ENCODE measurements around the gene SPACDR.
A peak's percentile ranks its signal among the peaks of the same experiment; 100 is the strongest.

The SPACDR gene

DNA sequence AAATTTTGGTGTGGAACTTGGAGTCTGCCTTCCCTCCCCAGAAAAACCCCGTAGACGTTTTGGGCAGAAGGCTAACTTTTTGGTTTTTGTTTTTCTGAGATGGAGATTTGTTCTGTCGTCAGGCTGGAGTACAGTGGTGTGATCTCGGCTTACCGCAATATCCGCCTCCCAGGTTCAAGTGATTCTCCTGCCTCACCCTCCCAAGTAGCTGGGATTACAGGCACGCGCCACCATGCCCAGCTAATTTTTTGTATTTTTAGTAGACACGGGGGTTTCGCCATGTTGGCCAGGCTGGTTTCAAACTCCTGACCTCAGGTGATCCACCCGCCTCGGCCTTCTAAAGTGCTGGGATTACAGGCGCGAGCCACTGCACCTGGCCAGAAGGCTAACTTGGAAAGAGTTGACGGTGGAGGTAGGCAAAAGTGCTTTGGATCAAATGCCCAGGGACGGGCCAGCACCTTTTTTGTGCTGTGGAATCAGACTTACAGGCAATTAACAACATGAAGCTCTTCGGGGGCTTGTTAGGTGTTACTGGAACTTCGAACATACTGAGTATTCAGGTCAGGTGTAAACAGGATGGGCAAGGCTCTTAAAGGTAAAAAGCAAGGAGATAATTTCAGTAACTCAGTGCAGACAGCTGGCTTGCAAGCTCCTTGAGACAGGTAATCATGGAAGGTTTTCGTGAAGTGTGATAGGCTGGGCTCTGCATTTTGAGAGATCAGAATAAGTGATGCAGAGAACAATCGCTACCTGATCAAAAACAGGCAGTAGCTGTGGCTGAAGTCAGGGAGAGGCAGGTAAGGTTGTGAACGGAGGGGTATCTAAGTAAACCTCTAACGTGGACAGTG, 29.5 kb downstream of the SPACDR start:
- no peak for DNase-seq (ENCODE audit: low spot score)

DNA sequence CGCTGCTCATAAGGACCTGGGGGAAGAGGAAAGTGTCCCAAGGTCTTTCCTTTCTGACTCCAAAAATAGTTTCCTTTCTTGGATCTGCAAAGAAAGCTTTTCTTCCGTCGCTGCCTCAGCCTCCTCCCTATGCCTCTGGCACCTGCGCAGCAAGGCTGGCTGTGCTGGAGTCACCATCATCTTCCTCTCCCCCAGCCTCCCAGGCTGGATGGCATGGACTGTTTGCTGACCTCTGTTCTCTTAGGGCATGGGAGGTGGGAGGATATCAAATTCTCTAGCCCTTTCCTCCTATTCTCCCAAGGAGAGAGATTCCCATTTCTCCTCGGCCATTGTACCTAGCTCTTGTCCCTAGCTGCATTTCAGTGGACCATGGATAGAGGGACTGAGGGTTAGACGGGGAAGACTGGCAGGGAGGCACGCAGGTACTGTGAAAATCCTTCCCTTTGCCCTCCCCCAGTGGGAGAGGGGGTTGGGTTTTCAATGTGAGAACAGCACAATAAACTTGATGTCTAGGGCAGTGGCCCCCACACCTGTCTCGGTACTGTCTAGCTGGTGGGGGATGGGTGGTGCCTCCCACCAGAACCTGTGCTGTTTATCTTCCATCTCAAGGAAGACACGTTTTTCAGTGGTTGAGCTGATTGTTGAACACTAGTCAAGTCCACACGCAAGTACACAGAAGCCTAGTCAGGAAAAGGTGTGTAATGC, 30.3 kb downstream of the SPACDR start:
- DNase-seq (ENCODE audit: low spot score): no peak

DNA sequence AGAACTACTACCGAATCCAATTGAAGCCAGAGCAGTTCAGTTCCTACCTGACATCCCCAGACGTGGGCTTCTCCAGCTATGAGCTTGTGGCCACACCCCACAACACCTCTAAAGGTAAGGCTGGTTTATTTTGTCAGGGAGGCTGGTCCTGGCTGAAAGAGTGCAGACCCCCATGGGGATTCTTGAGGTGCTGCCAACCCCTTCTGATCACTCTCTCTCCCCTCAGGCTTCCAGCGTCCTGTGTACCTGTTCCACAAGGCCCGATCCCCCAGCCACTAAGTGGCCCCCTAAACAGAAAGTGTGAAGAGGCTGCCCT, 30.8 kb downstream of the SPACDR start:
- no peak for DNase-seq (ENCODE audit: low spot score)

DNA sequence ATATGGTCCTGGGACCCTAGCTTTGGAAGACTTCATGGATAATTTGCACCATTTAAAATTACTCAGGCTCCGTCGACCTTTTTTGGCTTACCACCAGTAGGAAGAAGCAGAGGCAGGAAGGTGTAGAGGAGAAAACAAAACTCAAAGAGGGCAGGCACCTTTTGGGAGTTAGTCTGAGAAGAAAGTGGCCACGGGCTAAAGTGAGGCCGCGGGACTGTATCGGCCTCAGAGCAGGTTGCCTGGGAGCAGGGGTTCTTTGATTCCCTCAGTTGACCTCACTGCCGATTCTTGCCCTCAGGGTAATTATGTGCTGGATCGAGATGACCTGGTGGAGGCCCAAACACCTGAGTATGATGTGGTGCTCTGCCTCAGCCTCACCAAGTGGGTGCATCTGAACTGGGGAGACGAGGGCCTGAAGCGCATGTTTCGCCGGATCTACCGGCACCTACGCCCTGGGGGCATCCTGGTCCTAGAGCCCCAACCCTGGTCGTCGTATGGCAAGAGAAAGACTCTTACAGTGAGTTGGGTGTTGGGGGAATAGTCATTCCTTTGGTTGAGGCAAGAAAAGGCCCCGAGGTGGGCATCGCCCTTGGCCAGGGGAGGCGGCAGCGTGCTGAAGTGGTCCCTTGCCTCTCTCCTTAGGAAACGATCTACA, 31.3 kb downstream of the SPACDR start:
- DNase-seq (ENCODE audit: low spot score): no peak

DNA sequence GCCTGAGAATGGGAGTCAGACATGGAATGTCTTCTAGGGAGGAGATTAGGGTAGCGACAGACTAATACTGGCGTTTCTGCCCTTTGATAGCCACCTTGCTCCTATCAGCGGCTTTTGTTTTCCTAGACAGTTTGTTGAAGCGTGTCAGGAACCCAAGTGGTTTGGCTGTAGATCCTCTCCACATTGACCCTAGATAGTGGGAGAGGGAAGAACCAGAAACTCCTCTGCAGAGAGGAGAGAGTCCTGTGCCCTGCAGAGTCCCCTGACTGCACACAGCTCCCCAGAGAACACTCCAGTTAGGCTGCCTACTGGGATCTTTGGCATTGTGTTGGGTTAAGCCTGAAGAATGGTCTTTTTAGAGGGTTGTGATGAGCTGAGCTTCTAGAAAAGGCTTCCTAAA, 32.0 kb downstream of the SPACDR start:
- no peak for DNase-seq (ENCODE audit: low spot score)

DNA sequence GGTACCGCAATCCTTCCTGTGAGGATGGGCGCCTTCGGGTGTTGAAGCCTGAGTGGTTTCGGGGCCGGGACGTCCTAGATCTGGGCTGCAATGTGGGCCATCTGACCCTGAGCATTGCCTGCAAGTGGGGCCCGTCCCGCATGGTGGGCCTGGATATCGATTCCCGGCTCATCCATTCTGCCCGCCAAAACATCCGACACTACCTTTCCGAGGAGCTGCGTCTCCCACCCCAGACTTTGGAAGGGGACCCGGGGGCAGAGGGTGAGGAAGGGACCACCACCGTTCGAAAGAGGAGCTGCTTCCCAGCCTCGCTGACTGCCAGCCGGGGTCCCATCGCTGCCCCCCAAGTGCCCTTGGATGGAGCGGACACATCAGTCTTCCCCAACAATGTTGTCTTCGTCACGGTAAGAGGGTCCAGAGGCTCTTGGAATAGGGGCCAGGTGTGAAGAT, 32.7 kb downstream of the SPACDR start:
- DNase-seq (ENCODE audit: low spot score): no peak

DNA sequence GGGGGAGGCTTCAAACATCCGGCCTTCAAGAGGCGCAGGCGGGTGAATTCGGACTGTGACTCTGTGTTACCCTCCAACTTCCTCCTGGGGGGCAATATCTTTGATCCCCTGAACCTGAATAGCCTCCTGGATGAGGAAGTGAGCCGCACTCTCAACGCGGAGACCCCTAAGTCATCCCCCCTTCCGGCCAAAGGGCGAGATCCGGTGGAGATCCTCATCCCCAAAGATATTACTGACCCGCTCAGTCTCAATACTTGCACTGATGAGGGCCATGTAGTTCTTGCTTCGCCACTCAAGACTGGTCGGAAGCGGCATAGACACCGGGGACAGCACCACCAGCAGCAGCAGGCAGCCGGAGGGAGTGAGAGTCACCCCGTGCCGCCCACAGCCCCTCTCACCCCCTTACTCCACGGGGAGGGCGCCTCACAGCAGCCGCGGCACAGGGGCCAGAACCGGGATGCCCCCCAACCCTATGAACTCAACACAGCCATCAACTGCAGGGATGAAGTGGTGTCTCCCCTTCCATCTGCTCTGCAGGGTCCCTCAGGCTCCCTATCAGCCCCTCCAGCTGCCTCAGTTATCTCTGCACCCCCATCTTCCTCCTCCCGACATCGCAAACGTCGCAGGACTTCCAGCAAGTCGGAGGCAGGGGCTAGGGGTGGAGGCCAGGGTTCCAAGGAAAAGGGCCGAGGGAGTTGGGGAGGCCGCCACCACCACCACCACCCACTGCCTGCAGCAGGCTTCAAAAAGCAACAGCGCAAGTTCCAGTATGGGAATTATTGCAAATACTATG, 33.4 kb downstream of the SPACDR start:
- no peak for DNase-seq (ENCODE audit: low spot score)

DNA sequence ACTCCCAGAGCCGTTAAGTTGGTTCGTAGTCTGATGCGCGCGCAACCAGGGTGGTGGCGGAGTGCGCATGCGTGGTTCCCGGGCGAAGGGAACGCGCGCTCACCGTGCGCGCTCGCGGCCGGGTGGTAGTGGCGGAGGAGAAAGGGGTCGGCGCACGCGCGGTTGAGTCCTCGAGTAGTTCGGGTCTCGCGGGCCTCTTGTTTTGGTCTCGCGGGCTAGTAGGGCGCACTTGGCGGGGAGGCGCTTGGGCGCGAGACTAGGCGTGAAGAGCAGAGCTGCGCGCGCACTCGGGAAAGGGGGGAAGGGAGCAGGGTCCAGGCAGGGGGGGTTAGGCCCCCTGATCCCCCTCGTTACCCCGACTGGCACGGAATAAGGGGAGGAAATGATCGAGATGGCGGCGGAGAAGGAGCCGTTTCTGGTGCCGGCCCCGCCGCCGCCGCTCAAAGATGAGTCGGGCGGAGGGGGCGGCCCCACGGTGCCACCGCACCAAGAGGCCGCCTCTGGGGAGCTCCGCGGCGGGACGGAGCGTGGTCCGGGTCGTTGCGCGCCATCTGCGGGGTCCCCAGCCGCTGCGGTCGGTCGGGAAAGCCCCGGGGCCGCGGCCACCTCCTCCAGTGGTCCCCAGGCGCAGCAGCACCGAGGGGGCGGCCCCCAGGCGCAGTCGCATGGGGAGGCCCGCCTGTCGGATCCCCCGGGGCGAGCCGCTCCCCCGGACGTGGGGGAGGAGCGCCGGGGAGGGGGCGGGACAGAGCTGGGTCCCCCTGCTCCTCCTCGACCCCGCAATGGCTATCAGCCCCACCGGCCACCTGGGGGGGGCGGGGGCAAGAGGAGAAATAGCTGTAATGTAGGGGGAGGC, 34.2 kb downstream of the SPACDR start, which contains the start of gene MEPCE:
MEPCE (plus strand) TSS at position 195 of the 856 bp plus-strand sequence; CDS start at position 383, 188 bp downstream.
- DNase-seq (ENCODE audit: low spot score): peak; percentile 98

DNA sequence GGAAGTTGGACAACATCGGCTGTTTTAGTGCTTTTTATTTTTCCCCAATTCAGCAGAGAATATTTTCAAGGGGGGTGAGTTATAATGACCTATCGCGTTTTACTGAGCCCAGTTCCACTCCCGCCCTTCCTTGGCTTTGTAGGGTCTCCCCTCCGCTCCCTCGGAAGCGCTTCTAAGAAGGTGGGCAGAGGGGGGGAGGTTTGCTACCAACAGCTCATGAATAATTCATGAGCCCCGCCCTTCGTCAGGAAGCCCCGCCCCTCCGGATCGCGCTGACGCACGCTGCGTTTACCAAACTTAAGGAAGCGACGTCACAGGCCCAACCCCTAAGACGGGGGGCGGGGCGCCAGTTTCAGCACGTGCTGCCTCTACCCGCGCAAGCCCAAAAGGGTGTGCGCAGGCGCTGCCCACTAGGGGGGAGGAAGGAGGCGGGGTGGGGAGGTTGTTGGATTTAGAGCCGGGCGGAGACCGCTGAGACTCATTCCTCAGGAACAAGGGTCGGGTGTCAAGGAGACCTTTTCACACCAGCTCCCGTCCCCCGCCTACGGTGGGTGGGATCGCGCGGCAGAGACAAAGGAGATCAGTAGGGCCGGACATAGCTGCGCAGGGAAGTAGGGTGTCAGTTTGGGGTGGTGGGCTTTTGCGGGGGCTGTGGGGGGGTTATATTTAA, 35.0 kb downstream of the SPACDR start:
- peak; percentile 100 for DNase-seq (ENCODE audit: low spot score)

DNA sequence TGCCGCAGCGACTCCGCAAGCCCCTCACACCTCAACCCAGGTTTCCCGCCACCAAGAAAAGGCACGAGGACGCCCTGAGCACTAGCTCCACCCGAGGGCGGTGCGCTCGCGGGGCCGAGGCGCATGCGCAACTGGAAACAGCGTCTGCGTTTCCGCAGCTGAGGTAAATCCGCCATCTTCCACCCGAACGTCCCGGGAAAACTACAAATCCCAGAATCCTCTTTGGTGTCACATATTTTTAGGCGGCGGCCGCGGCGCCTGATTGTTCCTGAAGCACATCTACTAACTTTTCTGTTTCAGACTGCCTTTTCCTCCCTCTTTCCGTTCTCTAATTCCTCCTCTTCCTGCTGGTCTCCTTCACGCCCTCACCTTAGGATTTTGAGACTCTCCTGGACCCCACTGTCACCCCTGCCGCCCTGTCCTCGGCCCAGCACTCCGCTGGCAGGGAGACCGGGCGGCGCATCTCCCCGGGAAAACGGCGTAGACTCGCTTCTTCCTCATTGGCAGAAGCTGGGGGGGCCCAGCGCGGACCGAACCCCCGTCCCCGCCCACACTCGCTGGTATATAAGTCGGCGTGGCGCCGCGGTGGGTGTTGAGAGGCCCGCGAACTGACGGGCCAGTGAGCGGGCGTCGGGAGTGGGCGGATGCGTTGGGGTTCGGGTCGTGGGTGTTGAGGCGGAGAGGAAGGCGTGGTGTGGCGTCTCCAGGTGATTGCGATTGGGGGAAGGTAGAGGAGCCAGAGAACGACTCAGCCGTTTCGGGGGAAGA, 35.7 kb downstream of the SPACDR start, which contains the start of gene ZCWPW1:
ZCWPW1 (minus strand) TSS at position 505 of the 768 bp plus-strand sequence. CDS start 8,054 bp downstream, outside the sequence.
- peak; percentile 99 for DNase-seq (ENCODE audit: low spot score)

DNA sequence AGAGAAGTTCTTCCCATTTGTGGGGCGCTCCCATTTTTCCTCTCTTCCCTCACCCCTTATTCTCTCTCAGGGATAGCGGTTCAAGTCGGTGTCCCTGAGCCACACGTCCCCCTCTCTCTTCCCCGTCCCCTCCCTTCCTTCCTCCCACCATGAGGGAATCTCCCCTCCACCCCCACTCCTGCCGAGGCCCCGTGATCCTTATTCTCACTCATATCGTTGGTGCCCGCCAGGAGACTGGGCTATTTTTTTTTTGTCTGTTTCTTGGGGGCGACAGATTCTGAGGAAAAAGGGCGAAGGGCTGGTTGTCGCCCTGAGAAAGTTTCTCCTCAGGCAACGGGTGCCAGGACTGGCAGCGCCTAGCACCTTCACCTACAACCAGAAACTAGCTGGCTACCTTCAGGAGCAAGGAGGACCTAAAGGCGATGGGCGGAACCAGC, 36.3 kb downstream of the SPACDR start:
- no peak for DNase-seq (ENCODE audit: low spot score)

DNA sequence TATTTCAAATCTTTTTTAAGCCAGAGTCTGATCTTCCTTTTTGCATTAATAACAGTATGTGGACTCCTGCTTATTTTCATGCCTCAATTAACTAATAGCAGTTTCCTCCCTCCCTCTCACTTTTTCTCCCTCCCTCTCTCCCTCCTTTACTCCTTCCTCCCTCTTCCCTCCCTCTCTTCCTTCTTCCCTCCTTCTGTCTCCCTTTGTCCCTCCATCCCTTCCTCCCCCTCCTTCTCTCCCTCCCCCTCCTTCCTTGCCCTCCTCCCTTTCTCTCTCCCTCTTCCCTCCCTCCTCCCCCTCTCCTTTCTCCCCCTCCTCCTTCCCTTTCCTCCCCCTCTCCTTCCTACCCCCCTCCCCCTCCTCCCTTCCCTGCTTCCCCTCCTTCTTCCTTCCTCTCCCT, 37.5 kb downstream of the SPACDR start:
- no peak for DNase-seq (ENCODE audit: low spot score)

DNA sequence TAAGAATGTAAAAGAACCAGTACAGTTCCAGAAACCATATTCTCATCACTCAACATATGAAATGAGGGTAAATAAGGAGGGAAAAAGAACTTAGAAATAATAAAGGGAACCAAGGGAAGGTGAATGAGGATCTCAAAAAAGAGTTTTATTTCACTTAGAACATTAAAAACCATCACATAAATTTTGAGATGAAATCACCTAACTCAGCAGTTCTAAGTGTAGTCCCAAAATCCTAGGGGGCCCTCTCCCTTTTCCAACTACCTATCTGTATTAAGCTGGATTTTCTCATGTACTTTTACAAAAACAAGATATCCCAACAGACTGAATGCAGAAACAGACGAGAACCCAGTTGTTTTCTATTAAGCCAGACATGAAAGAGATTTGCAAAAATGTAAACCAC, 38.7 kb downstream of the SPACDR start:
- no peak for DNase-seq (ENCODE audit: low spot score)

DNA sequence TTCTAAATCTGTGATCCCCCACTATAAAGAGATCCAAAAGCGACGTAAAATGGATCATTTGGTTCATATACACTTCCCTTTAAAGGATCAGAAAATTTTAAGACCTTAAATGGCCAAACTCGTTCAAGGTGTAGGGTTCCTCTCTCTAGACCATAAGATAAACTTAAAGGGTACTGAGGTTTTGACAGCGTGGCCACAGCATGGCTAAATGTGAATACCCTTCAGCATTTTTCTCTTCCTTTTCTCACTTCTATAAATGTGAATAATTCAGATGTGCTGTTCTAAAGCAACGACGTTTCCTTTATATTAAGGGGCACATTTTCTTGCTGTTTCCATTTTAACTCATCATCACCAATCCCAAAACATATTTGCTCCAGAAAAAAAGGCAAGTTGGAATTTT, 40.7 kb downstream of the SPACDR start:
- no peak for DNase-seq (ENCODE audit: low spot score)

DNA sequence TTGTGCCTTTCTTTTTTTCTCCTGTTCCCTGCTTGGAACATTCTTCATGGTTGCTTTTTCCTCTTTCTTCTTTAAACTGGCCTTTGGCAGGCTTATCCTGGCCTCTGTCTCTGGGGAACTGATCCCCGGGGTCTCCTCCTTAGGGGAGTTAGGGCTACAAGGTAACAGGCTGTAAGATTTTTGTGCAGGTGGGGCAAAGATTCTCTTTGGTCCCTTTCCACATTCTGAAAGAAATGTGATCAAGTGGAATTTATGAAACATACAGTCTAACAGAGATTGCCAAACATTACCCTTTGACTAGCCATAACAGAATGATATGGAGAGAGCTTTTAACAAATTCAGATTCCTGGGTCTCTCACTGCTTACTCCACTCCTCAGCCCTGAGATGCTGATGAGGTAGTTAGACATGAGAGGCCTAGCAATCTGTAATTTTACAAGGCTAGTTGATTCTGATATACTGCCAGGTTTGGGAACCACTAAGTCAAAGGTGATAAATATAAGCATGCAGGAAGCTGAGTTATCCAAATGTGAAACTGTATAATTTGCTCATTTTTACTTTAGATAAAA, 44.3 kb downstream of the SPACDR start:
- no peak for DNase-seq (ENCODE audit: low spot score)

DNA sequence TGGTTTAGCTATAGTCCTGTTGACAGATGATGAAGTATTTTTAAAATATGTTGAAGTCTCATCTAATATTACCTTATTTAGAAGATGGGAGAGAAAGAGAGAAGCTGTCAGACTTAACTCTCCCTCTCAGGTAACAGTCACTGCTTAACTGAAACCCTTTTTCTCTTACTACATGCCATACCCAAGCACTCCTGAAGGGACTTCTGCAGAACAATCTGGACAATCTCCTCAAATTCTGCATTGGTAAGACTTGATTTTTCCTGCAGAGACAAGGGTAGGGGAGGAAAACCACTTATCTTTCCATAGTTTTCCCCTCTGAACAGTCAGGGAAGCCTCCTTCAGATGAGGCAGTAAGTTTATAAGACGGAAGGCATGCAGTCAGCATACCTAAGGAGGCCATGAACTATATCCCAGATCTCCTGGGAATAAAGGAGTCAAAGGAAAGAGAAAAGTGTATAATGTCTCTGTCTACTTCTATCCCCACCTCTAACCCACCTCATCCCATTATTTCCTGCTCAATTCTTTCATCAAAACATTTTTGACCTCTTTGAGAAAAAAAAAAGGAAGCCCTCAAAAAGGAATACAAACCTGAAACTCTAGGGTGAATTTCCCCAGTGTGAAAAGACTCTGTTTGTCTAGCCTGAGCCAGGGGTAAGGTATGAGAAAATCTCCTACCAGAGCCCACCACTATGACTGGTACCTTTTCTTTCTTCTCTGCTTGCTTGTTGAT, 45.0 kb downstream of the SPACDR start:
- no peak for DNase-seq (ENCODE audit: low spot score)

DNA sequence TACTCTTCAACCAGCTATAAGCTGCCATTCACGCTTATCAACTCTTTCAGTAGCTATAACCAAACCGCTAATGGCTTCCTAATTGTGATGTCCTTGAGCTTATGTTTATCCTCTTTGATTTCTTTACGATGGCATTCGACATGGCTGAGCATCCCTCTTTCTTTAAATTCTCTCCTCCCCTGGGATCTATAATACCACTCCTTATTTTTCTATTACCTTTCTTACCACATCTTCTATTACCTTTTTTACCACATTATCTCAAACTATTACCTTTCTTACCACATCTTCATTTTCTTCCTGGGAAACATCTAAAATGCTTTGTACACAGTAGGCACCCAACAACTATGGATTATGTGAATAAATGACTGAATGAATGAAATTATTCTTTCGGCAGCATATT, 48.6 kb downstream of the SPACDR start:
- DNase-seq (ENCODE audit: low spot score): no peak

DNA sequence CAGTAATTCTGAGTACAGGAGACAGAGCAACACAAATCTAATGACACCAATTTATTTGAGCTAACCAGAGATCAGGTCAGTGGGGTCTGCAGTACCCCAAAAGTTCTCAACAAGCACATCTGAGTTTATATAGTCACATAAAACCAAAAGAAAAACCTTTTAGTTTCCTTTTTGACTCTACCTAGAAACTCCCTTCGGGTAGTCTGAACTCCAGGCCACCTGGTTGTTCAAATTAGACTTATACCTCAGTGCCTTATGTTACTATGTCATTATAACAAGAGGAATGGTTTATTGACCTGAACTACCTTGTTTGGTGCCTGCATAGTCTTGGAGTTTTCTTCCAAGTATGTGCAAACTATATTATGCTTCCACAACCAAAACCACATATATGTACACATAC, 50.2 kb downstream of the SPACDR start:
- no peak for DNase-seq (ENCODE audit: low spot score)

DNA sequence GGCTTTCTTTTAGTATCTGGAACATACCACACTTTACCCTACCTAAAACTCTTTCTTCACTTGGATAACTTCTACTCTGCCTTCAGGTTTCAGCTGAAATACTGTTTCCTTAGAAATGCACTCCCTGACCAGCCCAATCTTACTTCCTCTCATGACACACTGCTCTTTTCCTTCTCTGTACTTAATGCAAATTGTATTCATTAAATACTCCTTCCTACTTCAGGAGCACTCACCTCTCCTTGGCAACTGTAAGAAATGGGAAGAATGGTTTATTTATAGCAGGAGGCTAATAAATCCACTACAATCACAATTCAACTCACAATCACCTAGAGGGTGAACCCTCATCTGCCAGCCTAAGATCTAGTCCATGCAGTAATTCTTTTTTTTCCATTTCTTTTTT, 50.7 kb downstream of the SPACDR start:
- no peak for DNase-seq (ENCODE audit: low spot score)
